HFFc6 (cell line): ENCODE data around the gene CMSS1. TPM values are rescaled to one million over a fixed set of nuclear protein-coding genes. Genes with fewer than 3 reads are reported as not detected.
"Not testable (repeated sequence)": the region's sequence is repeated elsewhere in the genome, so short reads cannot be mapped to it uniquely, and the experiment has no call there.

Source experiments
- DNase-seq: peaks from one replicate; pipeline ENCODE4 v3.0.0-alpha.2; 2018
- H3K27ac Mint-ChIP-seq: 2 replicates; pipeline ENCODE4 v1.8.0; 2020; ENCODE audit warnings: mild to moderate bottlenecking, mixed read lengths
- H3K27me3 Mint-ChIP-seq: 2 replicates; pipeline ENCODE4 v1.8.0; 2021; ENCODE audit warnings: mild to moderate bottlenecking, moderate library complexity, mixed read lengths; ENCODE audit not compliant: insufficient read depth
- H3K36me3 Mint-ChIP-seq: 2 replicates; pipeline ENCODE4 v1.8.0; 2021; ENCODE audit warnings: low read depth, mixed read lengths
- H3K4me1 Mint-ChIP-seq: 2 replicates; pipeline ENCODE4 v1.8.0; 2020; ENCODE audit warnings: low read depth, mixed read lengths
- H3K4me3 Mint-ChIP-seq: 2 replicates; pipeline ENCODE4 v1.8.0; 2020; ENCODE audit warnings: mild to moderate bottlenecking, moderate library complexity, mixed read lengths
- H3K9me3 Mint-ChIP-seq: 2 replicates; pipeline ENCODE4 v1.8.0; 2020; ENCODE audit warnings: mild to moderate bottlenecking, mixed read lengths
- total RNA-seq, 6 experiments: library from RNA; stranded (reverse); fragmentation: NEBNext Ultra II Directional; extraction: Animal tissue kit (Norgen Biotek cat#: 25700); gene quantifications; 2 replicates in 1 of 6; 3 replicates in 5 of 6; pipeline ENCODE4 v1.2.3, GENCODE V29; 2021
- TF ChIP-seq, protein P1 (sequence below): fragments of 200-600 bp; sonication (generic); IDR thresholded peaks from 2 replicates; pipeline ENCODE4 v1.5.0; 2021; ENCODE audit warnings: antibody characterized with exemption, mild to moderate bottlenecking

CMSS1 gene
- total RNA-seq, 6 experiments from 2014 or later, result 27.8 to 47.0 (median 38.1) TPM

DNA sequence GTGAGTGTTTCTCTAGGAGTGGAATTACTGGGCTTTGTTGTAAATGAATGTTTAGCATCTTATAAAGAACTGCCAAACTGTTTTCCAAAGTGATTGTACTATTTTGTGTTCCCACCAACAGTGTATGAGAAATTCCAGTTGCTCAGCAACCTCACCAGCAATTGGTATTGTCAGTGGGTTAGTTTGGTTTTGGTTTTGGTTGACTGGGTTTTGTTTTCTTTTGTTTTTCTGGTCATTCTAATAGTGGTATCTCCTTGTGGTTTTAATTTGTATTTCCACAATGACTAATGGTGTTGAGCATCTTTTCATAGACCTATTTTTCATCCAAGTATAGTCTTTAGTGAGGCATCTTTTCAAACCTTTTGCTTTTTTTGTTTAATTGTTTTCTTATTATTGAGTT, 269.5 kb downstream of the CMSS1 start:
- no peaks in the 10 kb centered on the region; the same call in 1 of the 2 replicates for H3K27me3 Mint-ChIP-seq
- H3K27ac Mint-ChIP-seq, result peak overlapping the region; percentile 83
- TF ChIP-seq, protein P1, sequence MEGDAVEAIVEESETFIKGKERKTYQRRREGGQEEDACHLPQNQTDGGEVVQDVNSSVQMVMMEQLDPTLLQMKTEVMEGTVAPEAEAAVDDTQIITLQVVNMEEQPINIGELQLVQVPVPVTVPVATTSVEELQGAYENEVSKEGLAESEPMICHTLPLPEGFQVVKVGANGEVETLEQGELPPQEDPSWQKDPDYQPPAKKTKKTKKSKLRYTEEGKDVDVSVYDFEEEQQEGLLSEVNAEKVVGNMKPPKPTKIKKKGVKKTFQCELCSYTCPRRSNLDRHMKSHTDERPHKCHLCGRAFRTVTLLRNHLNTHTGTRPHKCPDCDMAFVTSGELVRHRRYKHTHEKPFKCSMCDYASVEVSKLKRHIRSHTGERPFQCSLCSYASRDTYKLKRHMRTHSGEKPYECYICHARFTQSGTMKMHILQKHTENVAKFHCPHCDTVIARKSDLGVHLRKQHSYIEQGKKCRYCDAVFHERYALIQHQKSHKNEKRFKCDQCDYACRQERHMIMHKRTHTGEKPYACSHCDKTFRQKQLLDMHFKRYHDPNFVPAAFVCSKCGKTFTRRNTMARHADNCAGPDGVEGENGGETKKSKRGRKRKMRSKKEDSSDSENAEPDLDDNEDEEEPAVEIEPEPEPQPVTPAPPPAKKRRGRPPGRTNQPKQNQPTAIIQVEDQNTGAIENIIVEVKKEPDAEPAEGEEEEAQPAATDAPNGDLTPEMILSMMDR, result no peak; the same call in 1 of the 2 replicates
- peaks cover 72% of the 10 kb centered on the region for H3K4me1 Mint-ChIP-seq
- H3K36me3 Mint-ChIP-seq, result no peaks in the 10 kb centered on the region
- DNase-seq, result peak; percentile 82
- no peaks in the 10 kb centered on the region for H3K9me3 Mint-ChIP-seq
- H3K4me3 Mint-ChIP-seq, result peak overlapping the region; percentile 67

GRCh38 chr3:100088735-100089368, 271.2 kb downstream of the CMSS1 start:
- H3K27ac Mint-ChIP-seq, result peak overlapping the region; percentile 91
- peaks cover 2% of the 10 kb centered on the region for H3K27me3 Mint-ChIP-seq
- H3K36me3 Mint-ChIP-seq, result no peaks in the 10 kb centered on the region
- H3K4me1 Mint-ChIP-seq, result peaks cover 76% of the 10 kb centered on the region
- H3K4me3 Mint-ChIP-seq, result 0 out of 2 replicates have a peak overlapping the region, but pooled peaks have one; percentile 1
- H3K9me3 Mint-ChIP-seq, result no peaks in the 10 kb centered on the region
- TF ChIP-seq, protein P1, result no peak
- DNase-seq, result no peak

DNA sequence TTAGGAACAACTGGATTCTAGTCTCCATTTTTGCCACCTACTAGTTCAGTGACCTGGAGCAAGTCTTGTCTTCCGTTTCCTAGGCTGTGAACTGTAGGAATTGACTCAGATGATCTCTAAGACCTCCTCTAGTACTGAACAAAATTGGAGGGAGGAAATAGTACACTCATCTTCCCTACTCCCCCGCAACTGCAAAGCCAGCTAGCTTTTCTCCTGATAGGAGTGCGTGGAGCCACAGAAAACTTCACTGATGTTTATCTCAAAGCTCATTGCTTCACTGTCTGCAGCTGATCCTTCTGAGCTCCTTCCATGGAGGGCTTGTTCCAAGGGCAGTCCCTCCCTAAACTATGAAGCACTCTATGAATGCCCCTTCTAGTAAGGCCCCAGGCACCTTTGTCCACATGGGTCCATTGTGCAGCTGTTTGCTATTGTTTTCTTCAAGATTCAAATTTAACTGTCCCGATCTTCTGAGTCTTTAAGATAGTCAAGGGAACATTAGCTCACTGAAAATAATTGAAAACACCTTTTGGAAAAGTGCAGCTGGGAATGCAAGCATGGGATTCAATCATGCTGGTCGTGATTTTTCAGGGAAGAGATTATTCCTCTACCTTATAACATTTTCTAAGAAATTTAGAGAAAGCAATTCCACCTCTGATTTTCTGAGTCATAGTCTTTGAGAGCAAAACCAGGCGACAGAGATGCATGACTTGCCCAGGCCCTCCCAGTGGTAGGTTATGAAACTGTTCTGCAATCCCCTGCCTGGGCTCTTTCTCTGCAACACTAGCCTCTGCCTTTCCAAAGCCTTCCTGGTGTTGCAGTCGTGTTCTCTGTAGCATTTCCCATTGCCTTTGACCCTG, 272.4 kb downstream of the CMSS1 start:
- TF ChIP-seq, protein P1, result peak; percentile 83
- Mint-ChIP-seq H3K27ac (peak overlapping the region; percentile 91), H3K27me3 (peaks cover 2% of the 10 kb centered on the region), H3K4me1 (peaks cover 81% of the 10 kb centered on the region), H3K9me3 (no peaks in the 10 kb centered on the region), H3K36me3 (no peaks in the 10 kb centered on the region), H3K4me3 (peak overlapping the region; percentile 81)
- peak; percentile 72 for DNase-seq

GRCh38 chr3:100090669-100091005, 273.0 kb downstream of the CMSS1 start:
- no peak overlapping the region; the same call in 1 of the 2 replicates for H3K4me3 Mint-ChIP-seq

GRCh38 chr3:100093831-100094230, 276.2 kb downstream of the CMSS1 start:
- Mint-ChIP-seq H3K36me3 (no peaks in the 10 kb centered on the region), H3K4me1 (peaks cover 65% of the 10 kb centered on the region), H3K27ac (no peak overlapping the region), H3K4me3 (no peak overlapping the region), H3K9me3 (no peaks in the 10 kb centered on the region), H3K27me3 (peaks cover 2% of the 10 kb centered on the region)
- DNase-seq, result no peak
- TF ChIP-seq, protein P1, result no peak

More at GRCh38 chr3:100090669-100091005, 273.0 kb downstream of the CMSS1 start:
- H3K27ac Mint-ChIP-seq, result peak overlapping the region; percentile 91
- TF ChIP-seq, protein P1, result peak; percentile 36
- H3K4me1 Mint-ChIP-seq, result peaks cover 76% of the 10 kb centered on the region
- DNase-seq, result no peak
- H3K9me3 Mint-ChIP-seq, result no peaks in the 10 kb centered on the region
- H3K27me3 Mint-ChIP-seq, result peaks cover 2% of the 10 kb centered on the region
- no peaks in the 10 kb centered on the region for H3K36me3 Mint-ChIP-seq

GRCh38 chr3:100096286-100096685, 278.6 kb downstream of the CMSS1 start:
- H3K9me3 Mint-ChIP-seq, H3K4me3 Mint-ChIP-seq, H3K27ac Mint-ChIP-seq, H3K27me3 Mint-ChIP-seq, DNase-seq, H3K36me3 Mint-ChIP-seq: not testable (repeated sequence)
- H3K4me1 Mint-ChIP-seq, result peaks cover 69% of the 10 kb centered on the region
